Fibroblast of the conjunctiva (primary cell): ENCODE results near the gene TUBB1.
"Not testable (repeated sequence)": the region's sequence is repeated elsewhere in the genome, so short reads cannot be mapped to it uniquely, and the experiment has no call there.

ENCODE experiments used
- DNase-seq: peaks from one replicate; pipeline ENCODE4 v3.0.0-alpha.2; 2010; ENCODE audit warnings: low read depth

Gene TUBB1

DNA sequence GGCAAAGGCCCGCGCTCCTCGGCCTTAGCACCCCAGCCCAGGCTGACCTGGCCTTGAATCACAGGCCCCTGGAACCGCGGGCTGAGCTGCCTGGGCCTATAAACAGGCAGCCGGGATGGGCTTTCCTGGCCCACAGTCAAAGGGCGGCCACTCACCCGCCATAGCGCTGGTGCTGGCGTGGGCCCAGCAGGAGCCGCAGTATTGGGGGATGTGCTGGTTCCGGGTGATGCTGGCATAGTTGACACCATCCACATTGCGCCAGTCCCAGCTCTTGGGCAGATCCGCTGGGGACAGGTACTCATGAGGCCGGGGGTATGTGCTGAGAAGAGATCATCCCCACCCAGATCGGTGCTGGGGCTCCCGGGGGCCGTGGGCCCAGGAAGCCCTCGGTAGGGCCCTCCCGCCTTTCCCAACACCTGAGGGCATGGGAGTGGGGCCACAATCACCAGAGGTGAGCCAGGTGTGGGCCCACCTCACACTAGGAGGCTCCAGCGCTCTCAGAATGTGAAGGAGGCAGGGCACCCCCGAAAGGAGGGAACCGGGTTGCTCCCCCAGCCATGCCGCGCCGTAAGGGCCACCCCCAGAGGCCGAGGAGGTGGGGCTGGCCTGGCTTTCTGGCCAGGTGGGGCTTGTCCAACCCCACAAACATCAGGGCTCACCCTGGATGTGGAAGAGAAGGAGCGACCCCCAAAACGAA is 12.9 kb upstream of the TUBB1 start:
- no peak for DNase-seq

DNA sequence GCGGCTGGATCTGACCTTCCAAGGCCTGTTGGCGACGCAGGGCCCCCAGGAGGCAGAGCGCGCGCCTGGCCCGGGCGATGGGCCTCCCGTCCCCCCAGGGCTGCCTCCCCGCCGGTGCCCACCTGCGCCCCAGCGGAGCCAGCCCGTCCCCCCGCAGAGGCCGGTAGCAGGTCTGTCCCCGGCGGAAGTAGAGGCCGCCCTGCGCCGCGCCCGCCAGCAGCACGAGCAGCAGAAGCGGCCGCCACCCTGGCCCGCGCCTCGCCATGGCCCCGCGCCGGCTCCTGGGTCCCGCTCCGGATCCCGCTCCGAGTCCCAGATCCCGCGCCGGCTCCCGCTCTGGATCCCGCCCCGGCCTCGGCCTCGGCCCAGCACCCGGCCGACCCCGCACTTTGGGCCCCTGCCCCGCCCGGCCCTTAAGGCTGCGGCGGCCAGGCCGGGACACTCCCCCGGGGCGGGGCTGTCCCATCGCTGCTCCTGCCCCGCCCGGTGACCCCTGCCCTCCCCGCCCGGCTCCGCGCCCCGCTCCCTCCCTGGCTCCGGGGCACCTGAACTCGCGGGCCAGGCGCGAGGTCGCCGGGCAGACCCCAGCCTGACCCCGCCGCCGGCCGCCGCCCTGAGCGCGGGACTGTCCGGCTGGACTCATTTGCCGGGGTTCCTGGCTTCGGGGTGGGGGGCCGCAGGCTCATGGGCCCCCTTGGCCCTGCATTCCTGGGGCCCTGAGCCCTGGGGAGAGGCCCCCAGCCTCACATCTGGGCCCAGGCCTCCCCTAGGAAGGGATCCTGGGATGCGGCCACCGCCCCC is 12.2 kb upstream of the TUBB1 start, which contains the start of gene CTSZ:
Gene CTSZ, minus strand, starts transcription at position 391 of the 801 bp plus-strand sequence. Its CDS starts 126 bp downstream, at position 265.
- peak; percentile 18 for DNase-seq

GRCh38 chr20:59007665-59008511 is 11.3 kb upstream of the TUBB1 start:
- no peak for DNase-seq

GRCh38 chr20:59008715-59009336 is 10.4 kb upstream of the TUBB1 start:
- no peak for DNase-seq

DNA sequence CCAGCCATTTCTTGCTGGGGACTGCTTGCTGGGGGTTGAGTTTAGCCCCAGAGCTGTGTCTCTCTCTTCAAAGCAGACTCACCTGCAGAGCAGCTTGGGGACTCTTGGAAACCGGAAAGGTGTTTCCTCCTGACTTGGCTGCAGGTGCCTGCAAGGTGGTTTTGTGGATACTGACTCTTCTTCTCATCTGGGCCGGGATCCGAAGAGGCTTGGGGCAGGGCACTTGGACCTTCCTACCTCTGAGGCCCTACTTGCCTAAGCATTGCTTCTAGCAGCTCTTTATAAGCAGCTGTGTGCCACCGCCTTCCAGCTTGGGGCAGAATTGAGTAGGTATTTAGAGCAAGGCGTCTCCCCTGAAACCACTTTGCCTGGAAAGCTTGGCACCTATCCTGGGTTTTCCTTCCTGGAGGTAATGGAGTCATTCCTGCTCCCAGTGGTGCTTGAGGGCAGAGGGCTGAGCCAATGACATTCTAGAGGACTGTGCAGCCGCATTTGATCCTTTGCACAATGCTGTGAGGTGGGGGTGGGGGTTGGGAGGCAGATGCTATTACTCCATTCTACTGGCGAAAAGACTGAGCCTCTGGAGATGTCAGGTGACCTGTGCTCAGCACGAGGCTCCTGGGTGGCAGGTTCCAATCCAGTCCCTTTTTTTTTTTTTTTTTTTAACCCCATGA is 8.8 kb upstream of the TUBB1 start:
- no peak for DNase-seq

GRCh38 chr20:59010995-59011873 is 8.0 kb upstream of the TUBB1 start:
- DNase-seq, result peak; percentile 39

GRCh38 chr20:59011874-59012157 is 7.4 kb upstream of the TUBB1 start:
- not testable (repeated sequence) for DNase-seq

DNA sequence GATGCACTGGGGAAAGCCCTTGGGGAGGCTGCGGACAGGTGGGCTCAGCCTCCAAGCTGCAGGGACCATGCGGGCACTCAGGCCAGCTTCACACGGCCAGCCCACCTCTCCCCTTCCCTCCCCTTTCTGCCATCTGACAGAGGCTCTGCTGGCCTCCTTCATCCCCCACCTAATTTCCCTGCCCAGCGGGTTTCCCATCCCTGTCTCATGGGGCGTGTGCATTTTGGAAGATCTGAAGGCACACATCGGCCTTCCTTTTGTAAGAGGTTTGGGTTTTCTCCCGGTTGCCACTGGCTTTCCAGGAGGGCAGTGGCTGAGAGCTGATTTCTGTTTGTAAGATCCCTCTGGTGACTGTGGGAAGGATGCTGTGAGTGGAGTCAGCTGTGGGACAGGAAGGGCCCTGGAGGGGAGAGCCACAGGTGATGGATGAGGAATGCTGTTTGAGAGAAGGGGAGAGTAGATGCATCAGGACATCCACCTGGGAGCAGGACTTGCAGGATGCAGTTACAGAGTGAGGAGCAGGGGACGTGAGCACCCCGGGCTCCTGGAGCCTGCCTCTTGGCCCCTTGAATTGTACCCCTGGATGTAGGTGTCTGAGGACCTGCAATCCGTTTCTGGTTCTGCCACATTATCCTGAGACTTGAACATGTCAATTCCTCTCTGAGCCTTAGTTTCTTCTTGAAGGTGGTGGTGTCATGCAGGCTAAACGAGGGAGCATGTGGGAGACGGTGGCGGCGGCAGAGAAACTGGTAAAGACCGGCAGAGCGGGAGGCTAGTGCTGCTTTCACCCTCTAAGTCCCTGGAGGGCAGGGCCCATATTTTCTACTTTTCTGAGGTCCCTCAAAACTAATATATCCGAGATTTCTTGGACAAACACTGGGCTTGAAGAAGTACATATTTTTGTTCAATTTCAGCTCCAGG is 5.9 kb upstream of the TUBB1 start:
- DNase-seq, result no peak

DNA sequence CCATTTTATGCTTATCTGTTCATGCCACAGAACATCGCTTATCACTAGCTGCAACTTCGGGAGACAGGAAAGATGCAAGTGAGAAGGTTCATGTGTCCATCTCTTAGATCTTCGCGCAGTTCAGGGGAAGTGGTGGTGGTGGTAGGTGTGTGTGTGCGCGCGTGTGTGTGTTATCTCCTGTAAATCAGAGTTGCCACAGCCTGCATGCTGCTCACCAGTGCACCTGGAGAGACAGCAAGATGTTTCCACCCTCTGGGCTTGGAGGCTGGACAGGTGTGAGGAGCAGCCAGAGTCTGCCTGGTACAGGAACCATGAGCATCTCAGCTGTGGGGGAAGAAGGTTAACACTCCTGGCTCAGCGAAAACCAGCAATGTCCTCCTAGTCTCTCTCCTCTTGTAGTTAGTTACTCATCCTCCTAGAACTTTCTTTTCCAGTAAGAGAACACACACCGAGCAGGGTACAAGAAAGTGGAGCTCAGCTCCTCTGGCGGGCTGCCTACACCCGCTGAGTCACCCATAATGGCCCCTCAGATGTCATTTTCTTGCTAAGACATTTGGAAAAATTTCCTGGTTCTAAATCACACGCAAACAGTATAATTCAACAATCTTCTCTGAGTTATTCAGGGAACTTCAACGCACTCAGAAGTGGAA is 5.1 kb upstream of the TUBB1 start:
- DNase-seq, result no peak

DNA sequence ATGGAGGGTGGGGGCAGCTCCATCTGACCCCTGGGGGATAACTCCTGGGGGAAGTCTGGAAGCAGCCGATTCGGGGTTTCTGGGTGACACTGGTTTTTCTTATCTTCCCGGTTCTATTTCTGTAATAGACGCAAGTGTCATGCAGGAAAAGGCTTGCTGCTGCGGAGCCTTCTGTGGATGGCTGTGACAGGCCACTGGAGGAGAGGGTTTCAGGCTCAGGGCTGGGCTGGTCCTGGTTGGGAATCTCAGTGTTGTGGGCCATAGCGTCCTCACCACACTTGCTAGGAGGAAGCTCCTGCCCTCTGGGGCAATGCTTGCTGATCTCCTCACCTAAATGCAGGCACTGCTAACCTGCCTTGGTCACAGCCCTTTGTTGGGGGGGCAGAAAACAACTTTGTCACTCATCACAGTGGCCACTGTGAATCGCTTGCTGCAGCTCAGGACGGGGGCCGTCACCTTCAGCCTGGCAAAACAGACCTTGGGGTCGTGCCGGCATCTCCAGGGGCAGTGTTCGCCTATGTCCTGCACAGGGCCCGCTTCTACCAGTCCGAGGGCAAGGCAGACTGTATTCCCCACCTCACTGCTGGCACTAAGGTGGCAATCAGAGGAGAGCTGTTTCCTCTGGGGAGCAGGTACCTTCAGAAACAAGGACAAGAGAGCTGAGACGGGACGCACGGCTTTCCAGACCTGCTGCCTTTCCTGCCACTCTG is 4.4 kb upstream of the TUBB1 start:
- no peak for DNase-seq

DNA sequence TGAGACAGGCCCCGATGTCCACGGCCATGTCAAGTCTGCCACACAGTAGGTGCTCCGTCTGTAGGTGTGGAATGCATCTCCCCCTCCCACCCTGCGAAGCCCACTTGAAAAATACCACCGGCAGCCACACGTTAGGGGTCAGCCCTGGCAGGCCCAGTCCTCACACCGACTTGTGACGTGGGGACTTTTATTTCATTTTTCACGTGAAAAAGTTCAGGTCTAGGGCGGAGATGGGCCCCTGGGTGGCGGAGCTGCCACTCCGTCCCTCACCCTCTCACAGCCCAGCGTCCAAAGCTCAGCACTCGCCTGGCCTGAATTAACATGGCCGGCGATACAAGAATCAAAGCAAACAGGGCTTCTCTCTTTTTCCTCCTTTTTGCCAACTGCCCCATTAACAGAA is 3.8 kb upstream of the TUBB1 start:
- DNase-seq, result no peak

DNA sequence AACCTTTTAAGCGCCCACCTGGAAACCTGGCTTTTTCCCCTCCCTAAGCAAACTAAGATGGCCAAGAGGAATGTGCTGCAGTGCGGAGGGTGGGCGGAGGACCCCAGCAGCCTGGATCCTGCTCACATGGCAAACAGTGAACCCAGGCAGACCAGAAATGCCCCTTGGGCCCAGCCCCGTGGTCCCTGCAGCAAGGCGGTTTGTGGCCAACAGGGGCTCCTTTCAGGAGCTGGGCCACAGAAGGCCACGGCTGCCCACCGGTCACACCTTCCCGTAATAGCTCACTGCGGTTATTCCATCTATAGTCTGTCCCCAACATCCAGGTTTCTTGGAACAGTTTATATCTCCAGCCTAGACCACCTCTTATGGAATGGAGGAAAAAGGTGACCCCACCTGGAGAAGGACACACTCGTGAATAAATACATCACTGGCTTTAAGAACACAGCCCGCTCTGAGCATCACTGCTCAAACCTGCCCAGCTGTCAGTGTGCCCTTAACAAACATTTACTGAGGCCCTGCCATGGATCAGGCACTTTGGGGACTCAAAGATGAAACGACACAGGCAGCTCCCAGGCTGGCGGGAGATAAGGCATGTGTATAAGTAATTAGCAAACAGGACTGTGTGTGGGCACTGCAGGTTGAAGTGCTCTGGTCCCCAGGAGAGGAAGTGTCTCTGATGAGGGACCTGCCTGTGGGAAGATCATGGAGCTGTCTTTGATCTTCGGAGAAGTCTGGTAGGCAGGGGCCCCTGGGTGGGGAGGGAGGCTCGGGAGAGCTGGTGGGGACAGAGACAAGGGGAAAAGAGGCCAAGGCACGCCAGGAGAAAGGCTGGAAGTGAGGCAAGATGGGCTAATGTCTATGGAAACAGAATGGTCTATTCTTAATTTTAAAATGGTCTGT is 3.2 kb upstream of the TUBB1 start:
- no peak for DNase-seq

DNA sequence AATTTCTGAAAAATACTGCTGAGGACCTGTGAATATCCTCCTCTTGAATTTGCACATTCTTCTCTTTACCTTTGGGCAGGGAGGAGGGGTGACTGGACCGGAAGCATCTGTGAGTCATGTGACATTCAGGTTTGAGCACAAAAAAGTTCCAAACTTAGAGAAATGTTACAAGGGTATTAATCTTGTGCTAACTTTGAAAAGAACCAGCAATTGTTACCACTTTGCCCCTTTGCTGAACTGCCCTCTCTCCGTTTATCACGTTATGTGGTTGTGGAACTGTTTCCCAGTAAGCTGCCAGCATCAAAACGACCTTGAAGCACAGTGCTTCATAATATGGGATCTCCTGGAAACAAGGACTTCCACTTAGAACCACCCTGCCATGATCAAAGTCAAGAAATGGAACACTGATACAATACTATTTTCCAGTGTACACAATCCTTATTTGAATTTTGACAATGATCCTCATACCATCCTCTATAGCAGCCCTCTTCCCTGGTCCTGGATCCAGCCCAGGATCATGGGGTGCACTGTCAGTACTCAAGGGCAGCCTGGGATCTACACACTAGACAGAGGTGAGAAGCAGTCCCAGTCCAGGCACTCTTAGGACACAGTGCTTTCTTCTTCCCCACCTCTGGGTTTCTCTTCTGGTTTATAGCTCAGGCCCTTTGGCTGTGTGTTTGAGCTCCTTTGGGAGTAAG is 2.3 kb upstream of the TUBB1 start:
- DNase-seq, result no peak

- no peak for DNase-seq
These were observed 1.6 kb upstream of the TUBB1 start for GRCh38 chr20:59017493-59018231.

DNA sequence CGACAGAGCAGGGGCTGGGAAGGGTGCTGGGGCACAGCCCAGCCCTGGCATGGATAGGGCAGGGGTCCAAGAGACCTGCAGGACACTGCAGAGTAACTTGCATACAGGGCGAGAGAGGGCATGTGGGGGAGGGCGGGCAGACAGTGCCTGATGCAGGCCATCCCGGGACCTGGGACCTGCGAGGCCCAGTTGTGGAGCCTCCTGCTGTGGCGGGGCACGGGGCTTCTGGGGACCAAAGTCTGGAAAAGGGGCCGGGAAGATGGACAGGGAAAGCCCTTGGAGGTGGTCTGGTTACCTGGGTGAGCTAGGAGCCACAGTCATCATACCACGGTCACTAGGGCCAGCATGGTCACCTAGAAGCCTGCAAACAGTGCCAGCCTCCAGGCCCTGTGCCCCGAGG is 412 bp upstream of the TUBB1 start:
- DNase-seq, result no peak

GRCh38 chr20:59020938-59021551 is 1.8 kb downstream of the TUBB1 start:
- no peak for DNase-seq
